DOHH2 (cell line): ENCODE data around the gene BCL2L11.

Source experiments
- EZH2phosphoT487 ChIP-seq: fragments of 200-600 bp; sonication (generic); IDR thresholded peaks from 2 replicates; pipeline ENCODE4 v1.6.1; 2017; ENCODE audit warnings: borderline replicate concordance, mild to moderate bottlenecking, antibody characterized with exemption, low read length, moderate library complexity, mixed read lengths
- TF ChIP-seq, protein P1 (sequence below): fragments of 200-600 bp; sonication (generic); IDR thresholded peaks from one replicate; pipeline ENCODE4 v1.5.1; 2014; ENCODE audit warnings: antibody characterized with exemption, mild to moderate bottlenecking, low read depth, low read length; ENCODE audit not compliant: poor library complexity, severe bottlenecking

DNA sequence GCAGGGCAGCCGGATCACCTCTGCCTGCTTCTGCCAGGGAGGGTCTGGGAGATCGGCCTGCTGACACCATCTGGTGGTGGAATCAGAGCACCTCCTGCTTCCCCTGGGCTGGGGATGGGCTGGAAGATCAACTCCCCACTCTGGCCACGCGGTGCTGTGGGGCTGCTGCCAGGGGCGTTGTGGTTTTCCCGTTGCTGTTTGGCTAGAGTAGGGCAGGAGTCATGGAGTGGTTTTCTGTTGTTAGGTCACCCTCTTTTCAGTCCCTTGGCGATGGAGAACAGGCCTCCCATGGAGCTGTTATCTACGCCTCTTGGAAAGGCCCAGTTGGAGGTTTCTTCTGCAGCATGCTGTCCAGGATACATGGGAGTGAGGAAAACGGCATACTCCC is 15.2 kb downstream of the BCL2L11 start:
- TF ChIP-seq, protein P1, sequence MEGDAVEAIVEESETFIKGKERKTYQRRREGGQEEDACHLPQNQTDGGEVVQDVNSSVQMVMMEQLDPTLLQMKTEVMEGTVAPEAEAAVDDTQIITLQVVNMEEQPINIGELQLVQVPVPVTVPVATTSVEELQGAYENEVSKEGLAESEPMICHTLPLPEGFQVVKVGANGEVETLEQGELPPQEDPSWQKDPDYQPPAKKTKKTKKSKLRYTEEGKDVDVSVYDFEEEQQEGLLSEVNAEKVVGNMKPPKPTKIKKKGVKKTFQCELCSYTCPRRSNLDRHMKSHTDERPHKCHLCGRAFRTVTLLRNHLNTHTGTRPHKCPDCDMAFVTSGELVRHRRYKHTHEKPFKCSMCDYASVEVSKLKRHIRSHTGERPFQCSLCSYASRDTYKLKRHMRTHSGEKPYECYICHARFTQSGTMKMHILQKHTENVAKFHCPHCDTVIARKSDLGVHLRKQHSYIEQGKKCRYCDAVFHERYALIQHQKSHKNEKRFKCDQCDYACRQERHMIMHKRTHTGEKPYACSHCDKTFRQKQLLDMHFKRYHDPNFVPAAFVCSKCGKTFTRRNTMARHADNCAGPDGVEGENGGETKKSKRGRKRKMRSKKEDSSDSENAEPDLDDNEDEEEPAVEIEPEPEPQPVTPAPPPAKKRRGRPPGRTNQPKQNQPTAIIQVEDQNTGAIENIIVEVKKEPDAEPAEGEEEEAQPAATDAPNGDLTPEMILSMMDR, result no peak
- TF ChIP-seq EZH2phosphoT487, result no peak
